Measurements from ENCODE around the gene SIM2. TPM values are rescaled to one million over a fixed set of nuclear protein-coding genes. Genes with fewer than 3 reads are reported as not detected.

Gene SIM2
- polyA plus RNA-seq, 4 donors = 0.04 to 0.28 TPM; not detected in 2

Other genes starting within 250 kb of the SIM2 start
- under 1 TPM in 1 of 4 donors, not detected in 3; 0.09 TPM for gene CLDN14, start 219.0 kb upstream of the SIM2 start, polyA plus RNA-seq